IgD-negative memory B cell (primary cell): Measurements from ENCODE around the gene KRTAP29-1. TPM values are rescaled to one million over a fixed set of nuclear protein-coding genes. Genes with fewer than 3 reads are reported as not detected.

Experiments used
- H3K27ac Mint-ChIP-seq, 3 donors: one replicate each; pipeline ENCODE4 v1.8.0; 2020 to 2022; ENCODE audit warnings: mild to moderate bottlenecking in 3 of 3, mixed read lengths in 3 of 3, moderate library complexity in 1 of 3
- H3K27me3 Mint-ChIP-seq: one replicate; pipeline ENCODE4 v1.8.0; 2021; ENCODE audit warnings: mixed read lengths
- H3K36me3 Mint-ChIP-seq: one replicate; pipeline ENCODE4 v1.8.0; 2020; ENCODE audit warnings: mild to moderate bottlenecking, mixed read lengths
- H3K4me1 Mint-ChIP-seq, 3 donors: one replicate each; pipeline ENCODE4 v1.8.0; 2020 to 2022; ENCODE audit warnings: mixed read lengths in 3 of 3, mild to moderate bottlenecking in 1 of 3
- H3K4me3 Mint-ChIP-seq, 4 donors: one replicate each; pipeline ENCODE4 v1.8.0; 2020 to 2022; ENCODE audit warnings: mild to moderate bottlenecking in 4 of 4, mixed read lengths in 4 of 4, moderate library complexity in 3 of 4
- H3K9me3 Mint-ChIP-seq, 3 donors: one replicate each; pipeline ENCODE4 v1.8.0; 2020 to 2021; ENCODE audit warnings: mixed read lengths in 3 of 3, mild to moderate bottlenecking in 1 of 3
- polyA plus RNA-seq: library from polyadenylated mRNA; unstranded; fragments of 300-500 nt; fragmentation: Illumina TruSeq; gene quantifications from one replicate; pipeline ENCODE4 v1.2.3, GENCODE V29; 2021

The KRTAP29-1 gene
- polyA plus RNA-seq, 1 donor from 2014 or later, result not detected

DNA sequence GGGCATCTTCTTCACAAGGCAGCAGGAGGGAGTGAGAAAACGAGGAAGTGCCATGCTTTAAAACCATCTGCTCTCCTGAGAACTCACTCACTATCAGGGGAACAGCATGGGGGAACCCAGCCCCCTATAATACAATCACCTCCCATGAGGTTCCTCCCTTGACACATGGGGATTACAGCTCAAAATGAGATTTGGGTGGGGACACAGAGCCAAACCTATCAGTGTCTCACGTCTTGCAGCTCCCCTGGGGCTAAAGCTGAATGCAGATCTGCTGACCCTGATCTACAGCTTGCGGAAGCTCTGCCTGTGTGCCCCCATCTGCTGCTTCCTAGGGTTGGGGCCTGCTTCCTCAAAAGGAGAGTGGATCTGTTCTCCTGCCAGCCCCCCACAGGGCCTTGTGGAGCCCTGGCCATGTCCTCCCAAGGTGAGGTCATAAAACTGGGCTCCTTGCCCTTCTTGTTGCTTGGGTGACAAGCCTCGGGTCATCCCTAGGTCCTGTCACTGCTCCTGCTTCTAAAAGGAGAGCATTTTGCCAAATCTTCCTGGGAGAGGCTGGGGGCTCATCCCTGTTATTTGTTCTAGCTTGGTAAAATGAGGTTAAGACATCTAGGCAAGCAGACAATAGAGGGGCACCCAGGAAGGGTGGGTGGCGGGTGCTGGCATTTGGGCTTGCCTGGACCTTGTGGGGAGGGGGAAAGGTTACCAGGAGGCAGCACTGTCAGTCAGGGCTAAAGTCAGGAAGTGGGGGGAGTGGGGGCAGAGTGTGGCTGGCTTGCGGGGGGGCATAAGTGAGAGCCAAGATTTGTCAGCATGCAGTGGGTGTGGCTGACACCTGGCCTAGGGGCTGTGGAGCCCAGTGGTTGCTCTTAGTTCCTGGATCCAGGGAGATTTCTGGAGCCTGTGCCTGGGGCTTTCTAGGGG, 32.0 kb upstream of the KRTAP29-1 start:
- peaks cover 11 to 29% (median 15%) of the 10 kb centered on the region in 3 donors for H3K4me1 Mint-ChIP-seq
- H3K4me3 Mint-ChIP-seq, result peak overlapping the region in 1 of 4 donors; percentile 80
- H3K36me3 Mint-ChIP-seq, result no peaks in the 10 kb centered on the region
- H3K27me3 Mint-ChIP-seq, result peaks cover 12% of the 10 kb centered on the region
- H3K27ac Mint-ChIP-seq, result peak overlapping the region in 1 of 3 donors; percentile 31
- H3K9me3 Mint-ChIP-seq, result no peaks in the 10 kb centered on the region

DNA sequence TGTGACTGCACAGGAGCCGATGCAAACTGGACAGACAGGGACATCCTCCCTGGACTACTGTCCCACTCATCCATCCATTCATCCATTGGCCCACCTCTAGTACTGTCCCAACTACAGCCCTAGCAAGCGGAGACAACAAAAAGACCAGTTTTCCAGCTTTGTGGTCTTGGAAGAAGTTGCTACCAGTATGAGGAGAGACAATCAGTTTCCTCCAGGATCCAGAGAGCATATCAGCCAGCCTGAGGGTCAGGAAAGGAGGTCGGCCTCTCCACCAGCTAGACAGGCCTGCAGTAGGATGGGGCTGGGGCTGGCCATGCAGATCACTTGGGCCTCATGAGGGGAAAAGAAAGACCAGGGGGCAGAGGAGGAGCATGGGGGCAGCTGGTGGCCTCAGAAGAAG, 31.2 kb upstream of the KRTAP29-1 start:
- Mint-ChIP-seq H3K4me3 (no peak overlapping the region), H3K9me3 (no peaks in the 10 kb centered on the region), H3K27me3 (peaks cover 12% of the 10 kb centered on the region), H3K4me1 (peaks cover 4 to 22% (median 15%) of the 10 kb centered on the region in 3 donors), H3K27ac (no peak overlapping the region), H3K36me3 (no peaks in the 10 kb centered on the region)

DNA sequence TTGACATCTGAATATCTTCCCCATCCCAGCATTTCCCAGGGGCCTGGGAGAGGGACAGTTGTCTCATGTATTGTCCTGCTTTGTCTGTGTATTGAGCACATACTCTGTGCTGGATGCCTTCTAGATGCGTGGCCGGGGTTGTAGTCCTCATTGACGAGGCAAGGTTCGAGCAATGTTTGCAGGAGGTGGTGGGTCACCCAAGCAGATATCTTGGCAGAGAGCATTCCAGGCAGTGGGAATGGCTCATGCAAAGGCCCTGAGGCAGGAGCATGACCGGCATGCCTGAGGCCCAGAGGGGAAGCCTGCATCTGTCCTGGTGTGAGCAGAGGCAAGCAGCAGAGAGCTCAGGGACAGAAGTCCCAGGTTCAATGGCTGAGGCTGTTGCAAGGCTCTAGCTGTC, 30.4 kb upstream of the KRTAP29-1 start:
- peaks cover 0 to 18% (median 13%) of the 10 kb centered on the region in 3 donors for H3K4me1 Mint-ChIP-seq
- H3K27ac Mint-ChIP-seq, result no peak overlapping the region
- H3K36me3 Mint-ChIP-seq, result no peaks in the 10 kb centered on the region
- no peaks in the 10 kb centered on the region for H3K9me3 Mint-ChIP-seq
- peaks cover 12% of the 10 kb centered on the region for H3K27me3 Mint-ChIP-seq
- H3K4me3 Mint-ChIP-seq, result no peak overlapping the region

DNA sequence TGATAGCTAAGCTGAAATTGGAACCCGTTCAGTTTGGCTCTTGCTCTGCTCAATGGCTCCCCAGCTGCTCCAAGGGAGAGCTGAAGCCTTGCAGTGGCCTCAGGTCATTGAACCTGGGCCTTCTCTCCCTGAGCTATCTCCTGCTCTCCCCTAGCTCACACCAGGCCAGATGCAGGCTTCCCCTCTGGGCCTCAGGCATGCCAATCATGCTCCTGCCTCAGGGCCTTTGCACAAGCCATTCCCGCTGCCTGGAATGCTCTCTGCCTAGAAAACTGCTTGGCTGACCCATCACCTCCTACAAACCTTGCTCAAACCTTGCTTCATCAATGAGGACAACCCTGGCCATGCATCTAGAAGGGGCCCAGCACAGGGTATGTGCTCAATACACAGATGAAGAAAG, 29.6 kb upstream of the KRTAP29-1 start:
- Mint-ChIP-seq H3K36me3 (no peaks in the 10 kb centered on the region), H3K9me3 (no peaks in the 10 kb centered on the region), H3K4me3 (no peak overlapping the region), H3K27ac (no peak overlapping the region), H3K27me3 (peaks cover 12% of the 10 kb centered on the region), H3K4me1 (peaks cover 0 to 15% (median 13%) of the 10 kb centered on the region in 3 donors)

DNA sequence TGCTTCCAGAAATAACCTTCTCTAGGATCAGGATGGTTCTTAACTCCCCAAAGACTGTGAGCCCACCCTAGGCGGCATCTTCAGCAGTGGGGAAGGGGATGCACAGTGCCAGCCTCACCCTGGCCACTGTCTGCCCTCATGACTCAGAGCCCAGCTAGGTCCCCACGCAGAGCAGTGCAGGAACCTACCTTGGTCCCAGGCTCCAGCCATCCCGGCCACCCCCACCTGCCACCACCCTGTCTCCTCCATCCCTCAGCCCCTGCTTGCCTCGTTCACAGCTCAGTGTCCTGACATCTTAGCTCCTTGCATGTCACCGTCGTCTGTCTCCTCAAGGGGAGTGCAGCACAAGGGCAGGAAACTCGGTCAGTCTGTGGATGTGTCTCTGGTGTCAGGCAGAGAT, 29.0 kb upstream of the KRTAP29-1 start:
- no peak overlapping the region for H3K27ac Mint-ChIP-seq
- H3K9me3 Mint-ChIP-seq, result no peaks in the 10 kb centered on the region
- peaks cover 0 to 15% (median 13%) of the 10 kb centered on the region in 3 donors for H3K4me1 Mint-ChIP-seq
- no peaks in the 10 kb centered on the region for H3K36me3 Mint-ChIP-seq
- H3K4me3 Mint-ChIP-seq, result peak overlapping the region in 1 of 4 donors; percentile 52
- peaks cover 12% of the 10 kb centered on the region for H3K27me3 Mint-ChIP-seq

DNA sequence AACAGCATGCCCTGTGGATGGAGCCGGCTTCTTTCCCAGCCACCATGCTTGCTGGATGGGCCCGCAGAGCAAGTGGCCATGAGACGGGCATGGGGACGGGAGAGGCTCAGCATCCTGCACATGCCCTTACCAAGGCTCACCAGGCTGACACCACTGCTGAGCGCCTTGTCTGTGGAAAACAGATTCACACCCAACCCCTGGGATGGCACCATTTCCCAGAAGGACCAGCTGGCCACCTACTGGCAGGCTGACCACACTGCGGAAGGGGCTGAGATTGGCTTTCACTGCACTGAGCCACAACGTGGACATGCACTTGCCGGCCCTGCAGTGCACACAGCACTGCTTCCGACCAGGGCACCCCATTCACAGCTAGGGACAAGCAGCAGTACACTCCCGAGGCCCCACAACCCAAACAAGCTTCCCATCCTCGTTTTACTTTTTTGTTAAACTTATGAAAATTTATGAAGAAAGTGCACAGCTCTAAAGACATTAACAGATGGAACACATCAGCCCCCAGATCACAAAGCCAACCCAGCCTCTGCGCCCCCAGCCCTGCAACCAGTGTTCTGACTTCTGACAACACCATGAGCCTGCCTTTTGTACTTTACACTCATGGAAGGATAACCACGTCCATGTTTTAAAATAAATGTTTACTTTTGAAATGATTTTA, 26.8 kb upstream of the KRTAP29-1 start:
- Mint-ChIP-seq H3K27me3 (peaks cover 6% of the 10 kb centered on the region), H3K4me1 (peaks cover 0 to 9% (median 7%) of the 10 kb centered on the region in 3 donors), H3K4me3 (no peak overlapping the region), H3K36me3 (no peaks in the 10 kb centered on the region), H3K27ac (no peak overlapping the region), H3K9me3 (no peaks in the 10 kb centered on the region)

DNA sequence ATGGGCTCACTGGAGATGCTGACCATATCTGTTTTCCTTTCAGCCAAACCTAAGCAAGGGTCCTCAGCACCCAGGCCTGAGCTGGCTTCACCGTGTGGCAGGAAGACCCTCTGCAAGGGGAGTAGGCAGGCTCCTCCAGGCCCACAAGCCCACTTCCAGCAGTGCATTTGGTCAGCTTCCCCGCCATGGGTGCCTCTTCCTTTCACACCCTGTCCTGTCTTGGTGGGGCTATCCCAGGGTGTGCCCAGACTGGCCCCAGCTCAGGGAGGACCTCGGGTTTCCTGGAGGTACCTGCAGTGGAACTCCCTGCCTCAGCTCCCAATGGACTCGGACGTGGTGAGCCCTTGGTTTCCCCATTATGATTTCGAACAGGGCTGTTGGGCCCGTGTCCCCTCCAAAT, 25.6 kb upstream of the KRTAP29-1 start:
- Mint-ChIP-seq H3K27ac (no peak overlapping the region), H3K27me3 (peaks cover 2% of the 10 kb centered on the region), H3K4me3 (no peak overlapping the region), H3K9me3 (no peaks in the 10 kb centered on the region), H3K4me1 (peaks cover 0 to 2% (median 1%) of the 10 kb centered on the region in 3 donors), H3K36me3 (no peaks in the 10 kb centered on the region)

DNA sequence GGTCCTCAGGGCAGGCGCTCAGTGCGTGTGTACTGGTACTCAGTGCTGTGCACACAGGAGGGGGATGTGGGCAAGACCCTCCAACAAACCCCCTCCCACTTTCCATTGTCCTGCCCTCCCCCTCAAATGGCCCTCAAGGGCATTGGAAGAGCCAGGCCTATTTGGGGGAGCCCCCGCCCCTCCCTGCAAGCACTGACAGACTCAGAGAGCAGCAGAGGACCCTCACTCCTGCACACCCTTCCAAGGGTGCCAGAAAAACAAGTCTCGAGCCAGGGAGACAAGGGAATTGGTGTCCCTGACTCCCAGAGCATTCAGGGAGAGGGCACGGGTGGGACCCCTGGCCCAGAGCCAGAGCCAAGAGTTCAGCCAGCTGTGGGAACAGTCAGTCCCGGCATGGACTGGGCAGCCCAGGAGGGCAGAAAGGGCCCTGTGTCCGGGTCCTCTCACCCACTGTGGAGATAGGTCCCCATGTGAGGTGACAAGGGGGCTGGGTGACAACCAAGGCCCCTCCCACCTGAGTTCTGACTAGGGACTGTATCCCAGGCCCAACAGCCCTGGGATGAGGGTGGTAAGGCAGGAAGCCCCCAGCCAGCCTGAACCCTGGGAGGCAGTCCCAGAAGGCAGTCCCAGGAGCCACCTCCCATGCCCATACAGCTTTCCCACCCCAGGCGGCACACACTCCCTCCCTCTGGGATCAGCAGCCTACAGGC, 24.9 kb upstream of the KRTAP29-1 start:
- no peaks in the 10 kb centered on the region for H3K36me3 Mint-ChIP-seq
- no peak overlapping the region for H3K4me3 Mint-ChIP-seq
- H3K27me3 Mint-ChIP-seq, result peaks cover 2% of the 10 kb centered on the region
- H3K4me1 Mint-ChIP-seq, result peaks cover 2% of the 10 kb centered on the region in 3 donors
- H3K9me3 Mint-ChIP-seq, result no peaks in the 10 kb centered on the region
- no peak overlapping the region for H3K27ac Mint-ChIP-seq

DNA sequence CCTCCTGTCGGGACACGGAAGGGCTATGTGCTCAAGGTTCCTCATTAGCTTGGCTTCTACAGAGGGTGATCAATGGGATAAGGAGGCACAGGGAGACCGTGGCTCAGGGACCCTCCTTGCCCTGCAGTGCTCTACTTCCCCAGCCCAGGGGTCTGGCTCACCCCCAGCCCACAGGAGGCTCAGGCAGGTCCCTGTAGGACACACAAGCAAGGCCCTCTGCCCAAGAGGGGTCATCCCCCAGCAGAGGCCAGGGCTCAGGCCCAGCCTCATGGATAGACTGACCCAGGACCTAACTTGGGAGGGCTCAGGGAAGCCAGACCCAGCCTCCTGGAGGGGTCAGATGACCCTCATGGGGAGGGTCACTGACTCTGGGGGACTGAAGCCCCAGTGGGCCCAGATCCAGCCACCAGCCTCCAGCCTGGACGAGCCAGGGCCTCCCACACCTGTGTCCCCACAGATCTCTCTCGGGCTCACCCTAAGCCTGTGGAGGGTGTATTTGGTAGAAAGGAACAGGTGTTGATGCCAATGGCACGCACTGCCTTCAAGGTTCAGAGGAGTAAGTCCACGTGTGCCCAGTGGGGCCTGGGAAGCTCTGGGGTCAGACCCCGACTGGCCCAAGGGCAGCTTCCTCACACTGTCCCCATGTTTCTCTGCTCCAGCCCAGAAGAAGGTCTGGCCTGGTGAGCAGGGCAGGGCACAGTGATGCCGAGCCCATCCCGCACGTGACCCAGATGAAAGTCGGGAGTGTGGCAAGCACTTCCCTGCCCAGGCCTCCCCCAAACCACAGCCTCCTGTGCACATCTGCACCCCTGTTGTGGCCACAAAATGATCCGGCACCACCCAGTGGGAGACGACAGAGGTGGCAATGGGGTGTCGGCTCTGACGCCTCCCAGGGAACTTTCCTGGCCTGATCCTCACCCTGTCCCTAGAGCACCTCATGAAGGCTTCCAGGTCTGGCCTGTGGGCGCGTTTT, 23.8 kb upstream of the KRTAP29-1 start:
- Mint-ChIP-seq H3K9me3 (no peaks in the 10 kb centered on the region), H3K27me3 (peaks cover 2% of the 10 kb centered on the region), H3K27ac (no peak overlapping the region), H3K36me3 (no peaks in the 10 kb centered on the region), H3K4me1 (peaks cover 0 to 7% (median 5%) of the 10 kb centered on the region in 3 donors), H3K4me3 (peak overlapping the region in 1 of 4 donors; percentile 4)

DNA sequence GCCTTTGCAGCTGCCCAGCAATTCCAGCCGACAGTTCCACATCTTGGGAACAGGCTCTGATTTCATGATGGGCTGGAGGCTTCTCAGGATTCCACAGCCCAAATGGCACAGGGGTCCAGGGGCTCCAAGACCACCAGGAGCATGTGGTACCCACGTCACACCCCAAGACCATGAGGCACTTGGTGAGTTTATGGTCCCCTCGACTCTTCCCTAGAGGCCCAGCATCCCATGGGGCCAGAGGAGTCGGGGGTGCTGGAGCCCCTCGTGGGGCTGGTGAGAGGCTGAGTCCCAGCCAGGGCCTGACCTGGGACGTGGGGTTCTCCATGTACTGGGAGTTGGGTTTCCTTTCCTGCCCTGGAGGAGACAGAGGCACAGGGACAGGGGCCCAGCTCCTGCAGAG, 23.0 kb upstream of the KRTAP29-1 start:
- peaks cover 0 to 2% (median under 1%) of the 10 kb centered on the region in 3 donors for H3K9me3 Mint-ChIP-seq
- H3K4me3 Mint-ChIP-seq, result no peak overlapping the region
- no peaks in the 10 kb centered on the region for H3K36me3 Mint-ChIP-seq
- peaks cover 0 to 7% (median 5%) of the 10 kb centered on the region in 3 donors for H3K4me1 Mint-ChIP-seq
- peaks cover 2% of the 10 kb centered on the region for H3K27me3 Mint-ChIP-seq
- no peak overlapping the region for H3K27ac Mint-ChIP-seq

DNA sequence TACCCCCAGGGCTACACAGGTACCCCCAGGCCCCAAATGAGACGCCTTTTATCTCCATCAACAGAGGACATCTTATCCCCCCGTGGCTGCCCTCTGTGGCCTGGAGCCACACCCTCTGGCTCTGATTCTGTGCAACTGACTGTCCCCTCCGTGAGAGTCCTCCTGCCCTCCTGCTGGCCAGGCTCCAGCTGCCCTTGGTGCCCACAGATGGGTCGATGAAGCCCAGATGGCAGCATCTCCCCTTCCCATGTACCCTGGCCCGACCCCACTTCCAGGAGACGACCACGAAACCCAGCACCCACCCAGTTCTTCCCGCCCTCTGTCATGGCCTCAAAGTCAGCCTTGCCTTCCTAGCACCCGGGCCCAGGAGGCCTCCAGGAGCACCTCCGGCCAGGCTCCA, 22.5 kb upstream of the KRTAP29-1 start:
- H3K4me3 Mint-ChIP-seq, result no peak overlapping the region

DNA sequence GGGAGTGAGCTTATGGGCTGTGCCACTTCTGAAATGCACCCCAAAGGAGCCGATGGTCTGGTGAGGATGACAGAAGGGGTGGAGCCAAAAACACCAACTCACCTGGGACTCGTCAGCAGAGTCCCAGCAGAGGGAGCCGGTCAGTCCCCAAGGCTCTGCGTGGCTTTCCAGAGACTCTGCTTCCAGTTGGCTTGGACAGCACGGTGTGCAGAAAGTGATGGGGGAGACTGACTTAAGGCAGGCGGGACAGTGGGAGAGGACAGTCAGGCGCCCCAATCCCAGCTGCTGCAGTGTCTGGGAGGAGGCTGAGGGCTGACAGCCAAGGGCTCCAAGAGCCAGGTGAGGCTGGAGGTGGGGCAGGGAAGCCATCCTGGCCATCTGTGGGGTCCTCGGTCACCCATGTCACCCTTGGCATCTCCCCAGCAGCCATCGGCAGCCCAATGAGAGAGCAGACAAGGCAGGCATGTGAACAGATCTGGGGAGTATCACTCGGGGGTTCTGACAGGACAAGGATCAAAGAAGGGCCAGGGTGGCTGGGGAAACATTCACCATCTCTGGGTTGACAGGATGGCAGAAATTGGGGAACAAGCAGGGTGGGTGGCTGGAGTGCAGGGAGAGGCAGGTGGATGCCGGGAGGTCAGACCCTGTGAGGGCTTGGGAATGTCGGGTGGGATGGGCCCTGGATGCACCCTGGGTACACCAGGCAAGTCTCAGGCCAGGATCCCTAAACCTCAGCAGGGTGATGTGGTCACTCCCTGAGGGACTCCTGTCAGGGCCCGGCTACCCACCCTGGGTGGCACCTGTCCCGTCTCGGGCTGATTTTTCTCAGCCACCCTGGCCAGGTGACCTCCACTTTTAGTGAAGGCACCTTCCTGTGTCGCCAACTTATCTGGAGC, 21.8 kb upstream of the KRTAP29-1 start:
- Mint-ChIP-seq H3K27me3 (no peaks in the 10 kb centered on the region), H3K36me3 (no peaks in the 10 kb centered on the region), H3K27ac (peak overlapping the region in 1 of 3 donors; percentile 69), H3K9me3 (peaks cover 3 to 14% (median 7%) of the 10 kb centered on the region in 3 donors), H3K4me1 (peaks cover 2 to 9% (median 7%) of the 10 kb centered on the region in 3 donors), H3K4me3 (no peak overlapping the region)

More for the DNA sequence above, 22.5 kb upstream of the KRTAP29-1 start:
- Mint-ChIP-seq H3K36me3 (no peaks in the 10 kb centered on the region), H3K4me1 (peaks cover under 1 to 7% (median 6%) of the 10 kb centered on the region in 3 donors), H3K27ac (no peak overlapping the region), H3K9me3 (peaks cover 0 to 7% (median 3%) of the 10 kb centered on the region in 3 donors), H3K27me3 (peaks cover 2% of the 10 kb centered on the region)
